ENCODE measurements around the gene SUN5.

DNA sequence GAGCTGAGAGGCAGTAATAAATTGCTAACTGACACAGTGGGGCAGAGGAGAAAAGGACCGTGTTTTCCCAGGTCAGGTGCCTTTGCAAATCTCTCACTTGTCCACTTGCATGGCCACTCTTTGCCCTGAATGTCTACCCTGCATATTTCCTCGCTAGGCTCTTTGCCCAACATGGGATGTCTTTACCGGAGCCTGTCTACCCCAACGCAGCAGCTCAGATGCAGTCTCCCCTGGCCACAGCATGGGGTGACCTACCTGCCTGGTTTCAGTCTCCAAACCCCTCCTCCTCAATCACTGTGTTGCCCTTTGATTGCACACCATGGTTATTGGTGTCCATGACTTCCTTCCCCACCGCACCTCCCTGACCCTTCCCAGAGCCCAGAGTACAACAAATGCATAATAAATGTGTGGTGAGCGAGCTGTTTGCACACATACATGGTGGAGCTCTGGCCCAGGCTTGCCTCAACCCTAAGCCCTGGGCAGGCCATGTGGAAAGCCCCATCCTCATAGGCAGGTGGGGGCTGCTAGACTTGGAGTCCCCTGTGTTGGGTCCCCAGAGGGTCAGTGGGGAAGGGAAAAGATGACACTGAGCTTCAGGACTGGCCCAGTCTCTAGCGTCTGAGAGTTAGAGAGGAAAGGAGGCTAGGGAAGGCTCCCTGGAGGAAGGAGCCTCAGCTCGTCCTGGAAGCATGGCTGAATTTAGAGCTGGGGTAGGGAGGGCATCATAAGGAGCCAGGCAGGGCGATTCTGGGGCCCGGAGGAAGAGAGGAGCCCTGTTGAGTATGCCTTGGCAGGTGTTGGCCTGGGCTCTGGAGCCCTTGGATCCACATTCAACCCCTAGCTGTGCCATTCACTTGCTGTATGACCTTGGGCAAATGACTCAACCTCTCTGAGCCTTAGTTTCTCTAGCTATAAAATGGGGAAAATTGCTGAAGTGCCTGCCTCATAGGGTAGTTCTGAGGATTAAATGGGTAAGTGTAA is 22.8 kb upstream of the SUN5 start:
- TF ChIP-seq, protein P1, sequence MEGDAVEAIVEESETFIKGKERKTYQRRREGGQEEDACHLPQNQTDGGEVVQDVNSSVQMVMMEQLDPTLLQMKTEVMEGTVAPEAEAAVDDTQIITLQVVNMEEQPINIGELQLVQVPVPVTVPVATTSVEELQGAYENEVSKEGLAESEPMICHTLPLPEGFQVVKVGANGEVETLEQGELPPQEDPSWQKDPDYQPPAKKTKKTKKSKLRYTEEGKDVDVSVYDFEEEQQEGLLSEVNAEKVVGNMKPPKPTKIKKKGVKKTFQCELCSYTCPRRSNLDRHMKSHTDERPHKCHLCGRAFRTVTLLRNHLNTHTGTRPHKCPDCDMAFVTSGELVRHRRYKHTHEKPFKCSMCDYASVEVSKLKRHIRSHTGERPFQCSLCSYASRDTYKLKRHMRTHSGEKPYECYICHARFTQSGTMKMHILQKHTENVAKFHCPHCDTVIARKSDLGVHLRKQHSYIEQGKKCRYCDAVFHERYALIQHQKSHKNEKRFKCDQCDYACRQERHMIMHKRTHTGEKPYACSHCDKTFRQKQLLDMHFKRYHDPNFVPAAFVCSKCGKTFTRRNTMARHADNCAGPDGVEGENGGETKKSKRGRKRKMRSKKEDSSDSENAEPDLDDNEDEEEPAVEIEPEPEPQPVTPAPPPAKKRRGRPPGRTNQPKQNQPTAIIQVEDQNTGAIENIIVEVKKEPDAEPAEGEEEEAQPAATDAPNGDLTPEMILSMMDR (IDR thresholded peaks at IDR 0.05), result no peak
- no peak for TF ChIP-seq EZH2 (IDR thresholded peaks at IDR 0.05; ENCODE audit: borderline replicate concordance, insufficient read depth, low read depth, low read length, poor library complexity, severe bottlenecking)

All from B cell (primary cell).